ENCODE measurements around the gene OGDH.

OGDH gene

GRCh38 chr7:44621034-44621749, 14.8 kb downstream of the OGDH start:
- Histone ChIP-seq H3K27me3 (no peaks in the 10 kb centered on the region), H3K4me1 (peaks cover 7% of the 10 kb centered on the region), H3K4me3 (ENCODE audit: low read depth, low read length) (no peak overlapping the region), H3K36me3 (peaks cover 24% of the 10 kb centered on the region), H3K9me3 (no peaks in the 10 kb centered on the region)
- TF ChIP-seq CTCF (IDR thresholded peaks at IDR 0.05; ENCODE audit: low read depth, low read length), result no peak
- DNase-seq, result no peak

GRCh38 chr7:44621750-44622103, 15.3 kb downstream of the OGDH start:
- no peak for TF ChIP-seq CTCF (IDR thresholded peaks at IDR 0.05; ENCODE audit: low read depth, low read length)
- Histone ChIP-seq H3K36me3 (peaks cover 29% of the 10 kb centered on the region), H3K4me3 (ENCODE audit: low read depth, low read length) (no peak overlapping the region), H3K27me3 (no peaks in the 10 kb centered on the region), H3K9me3 (no peaks in the 10 kb centered on the region), H3K4me1 (peaks cover 7% of the 10 kb centered on the region)
- DNase-seq, result no peak

- Histone ChIP-seq H3K4me3 (ENCODE audit: low read depth, low read length) (no peak overlapping the region), H3K9me3 (no peaks in the 10 kb centered on the region), H3K4me1 (peaks cover 7% of the 10 kb centered on the region), H3K27me3 (no peaks in the 10 kb centered on the region), H3K36me3 (peaks cover 36% of the 10 kb centered on the region)
- no peak for DNase-seq
- no peak for TF ChIP-seq CTCF (IDR thresholded peaks at IDR 0.05; ENCODE audit: low read depth, low read length)
Observed at GRCh38 chr7:44622342-44623151, 16.1 kb downstream of the OGDH start.

- H3K36me3 ChIP-seq, result peaks cover 39% of the 10 kb centered on the region
- H3K4me3 ChIP-seq (ENCODE audit: low read depth, low read length), result no peak overlapping the region
- H3K9me3 ChIP-seq, result no peaks in the 10 kb centered on the region
- H3K4me1 ChIP-seq, result no peaks in the 10 kb centered on the region
- TF ChIP-seq CTCF (IDR thresholded peaks at IDR 0.05; ENCODE audit: low read depth, low read length), result no peak
- no peak for DNase-seq
- no peaks in the 10 kb centered on the region for H3K27me3 ChIP-seq
Observed at GRCh38 chr7:44624318-44624717, 17.9 kb downstream of the OGDH start.

- H3K4me1 ChIP-seq, result no peaks in the 10 kb centered on the region
- H3K27me3 ChIP-seq, result no peaks in the 10 kb centered on the region
- H3K4me3 ChIP-seq (ENCODE audit: low read depth, low read length), result no peak overlapping the region
- no peak for DNase-seq
- H3K9me3 ChIP-seq, result no peaks in the 10 kb centered on the region
- peaks cover 43% of the 10 kb centered on the region for H3K36me3 ChIP-seq
- TF ChIP-seq CTCF (IDR thresholded peaks at IDR 0.05; ENCODE audit: low read depth, low read length), result no peak
Observed at GRCh38 chr7:44625526-44626471, 19.4 kb downstream of the OGDH start.

Data from BE2C (cell line).